Mucosa of descending colon (tissue), 3 donors: ENCODE data around the gene PIEZO2. TPM values are rescaled to one million over a fixed set of nuclear protein-coding genes. Genes with fewer than 3 reads are reported as not detected.
A peak's percentile ranks its signal among the peaks of the same experiment; 100 is the strongest.

Experiments used
- ATAC-seq: fragments of 200-7000 bp; cut with Tn5 transposase; one replicate; pipeline ENCODE4 v1.9.1; 2020; ENCODE audit warnings: mild to moderate bottlenecking, moderate library complexity
- DNase-seq, 3 donors: peaks; one replicate each; pipeline ENCODE4 v3.0.0-alpha.2; 2020
- H3K36me3 ChIP-seq: fragments of 200-600 bp; one replicate; pipeline ENCODE4 v1.8.0; 2021; ENCODE audit warnings: low read depth, mild to moderate bottlenecking
- H3K4me1 ChIP-seq: fragments of 200-600 bp; one replicate; pipeline ENCODE4 v1.8.0; 2021; ENCODE audit warnings: low read depth, mild to moderate bottlenecking
- H3K4me3 ChIP-seq: fragments of 200-600 bp; one replicate; pipeline ENCODE4 v1.8.0; 2021; ENCODE audit warnings: mild to moderate bottlenecking
- H3K9me3 ChIP-seq: fragments of 200-600 bp; one replicate; pipeline ENCODE4 v1.8.0; 2021; ENCODE audit warnings: mild to moderate bottlenecking
- CTCF ChIP-seq: fragments of 200-600 bp; IDR thresholded peaks from one replicate; pipeline ENCODE4 v1.8.0; 2022; ENCODE audit warnings: antibody characterized with exemption, mild to moderate bottlenecking
- intact Hi-C, 2 donors: fragments of 100-400 bp; cut with DNase I in 1 of 2; cut with micrococcal nuclease in 1 of 2; formaldehyde crosslinking; loops; one replicate each; pipeline versions ENCODE4 v1.11.0 to v1.11.1; 2022; cut with DNase I, micrococcal nuclease
- total RNA-seq, 3 donors: library from RNA; stranded (reverse); fragmentation: NEBNext Ultra II Directional in 2 of 3; extraction: Animal tissue kit (Norgen Biotek cat#: 25700) in 2 of 3; gene quantifications; one replicate each; pipeline versions ENCODE4 v1.2.1 to v1.2.4, GENCODE V29; 2021 to 2023
- donor health status: DM: no; HTN: no; CAD: no; lungs with moderate emphysema.
- donor health status: DM: no; HTN: no; CAD: no.
- donor health status: DM: no; HTN: yes; CAD: no.

The PIEZO2 gene
- total RNA-seq, 3 donors from 2014 or later: 1.0 to 18.9 (median 1.4) TPM

GRCh38 chr18:11047156-11047555, 102.2 kb downstream of the PIEZO2 start:
- H3K36me3 ChIP-seq: no peaks in the 10 kb centered on the region
- H3K9me3 ChIP-seq: no peaks in the 10 kb centered on the region
- H3K4me3 ChIP-seq: no peak overlapping the region
- intact Hi-C loops: no loop called here
- DNase-seq (no peak), ATAC-seq (no peak)
- TF ChIP-seq CTCF: no peak
- H3K4me1 ChIP-seq: no peaks in the 10 kb centered on the region

- TF ChIP-seq CTCF: no peak
- intact Hi-C loops: no loop called here
- Histone ChIP-seq H3K9me3 (no peaks in the 10 kb centered on the region), H3K36me3 (no peaks in the 10 kb centered on the region), H3K4me3 (no peak overlapping the region), H3K4me1 (no peaks in the 10 kb centered on the region)
- DNase-seq (no peak), ATAC-seq (no peak)
These were observed 103.2 kb downstream of the PIEZO2 start for GRCh38 chr18:11046140-11046539.

GRCh38 chr18:11043694-11044093, 105.7 kb downstream of the PIEZO2 start:
- TF ChIP-seq CTCF: no peak
- intact Hi-C loops: loop anchor here (5.0 kb wide), 1 partner anchor 191 kb away; no protein-coding TSS in a partner anchor
- no peaks in the 10 kb centered on the region for H3K9me3 ChIP-seq
- no peaks in the 10 kb centered on the region for H3K4me1 ChIP-seq
- DNase-seq (no peak), ATAC-seq (no peak)
- no peaks in the 10 kb centered on the region for H3K36me3 ChIP-seq
- H3K4me3 ChIP-seq: no peak overlapping the region

- intact Hi-C loops: loop anchor here (5.0 kb wide), 1 partner anchor 190 kb away; no protein-coding TSS in a partner anchor
- no peak for DNase-seq
- no peaks in the 10 kb centered on the region for H3K4me1 ChIP-seq
- no peaks in the 10 kb centered on the region for H3K36me3 ChIP-seq
- no peak for TF ChIP-seq CTCF
- no peak for ATAC-seq
- H3K9me3 ChIP-seq: no peaks in the 10 kb centered on the region
- no peak overlapping the region for H3K4me3 ChIP-seq
These were observed 107.1 kb downstream of the PIEZO2 start for GRCh38 chr18:11042247-11042646.

GRCh38 chr18:11040823-11041656, 108.3 kb downstream of the PIEZO2 start:
- no peak overlapping the region for H3K4me3 ChIP-seq
- ATAC-seq: peak; percentile 44
- DNase-seq: peak in 1 of 3 donors; percentile 84
- no peak for TF ChIP-seq CTCF
- intact Hi-C loops: loop anchor here (5.0 kb wide), 1 partner anchor 189 kb away; no protein-coding TSS in a partner anchor
- no peaks in the 10 kb centered on the region for H3K36me3 ChIP-seq
- no peaks in the 10 kb centered on the region for H3K9me3 ChIP-seq
- H3K4me1 ChIP-seq: no peaks in the 10 kb centered on the region
